ENCODE results near the gene NGB.

DNA sequence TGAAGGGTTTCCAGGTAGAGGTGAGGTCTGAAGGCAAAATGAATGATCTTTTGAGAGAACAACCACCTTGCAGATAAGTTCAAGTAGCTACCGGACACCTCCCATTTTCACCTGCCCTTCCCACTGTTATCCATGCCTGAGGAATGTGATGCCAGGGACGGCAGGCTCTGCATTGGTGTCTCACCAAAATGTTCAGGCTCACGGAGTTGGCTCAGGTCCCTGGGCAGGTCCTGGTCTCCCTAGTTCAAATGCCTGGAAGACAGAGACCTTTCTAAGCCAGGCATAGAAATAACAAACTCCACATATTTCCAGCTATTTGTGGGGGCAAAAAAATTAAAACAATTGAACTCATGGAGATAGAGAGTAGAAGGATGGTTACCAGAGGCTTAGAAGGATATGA is 53.5 kb downstream of the NGB start:
- TF ChIP-seq, protein P1, sequence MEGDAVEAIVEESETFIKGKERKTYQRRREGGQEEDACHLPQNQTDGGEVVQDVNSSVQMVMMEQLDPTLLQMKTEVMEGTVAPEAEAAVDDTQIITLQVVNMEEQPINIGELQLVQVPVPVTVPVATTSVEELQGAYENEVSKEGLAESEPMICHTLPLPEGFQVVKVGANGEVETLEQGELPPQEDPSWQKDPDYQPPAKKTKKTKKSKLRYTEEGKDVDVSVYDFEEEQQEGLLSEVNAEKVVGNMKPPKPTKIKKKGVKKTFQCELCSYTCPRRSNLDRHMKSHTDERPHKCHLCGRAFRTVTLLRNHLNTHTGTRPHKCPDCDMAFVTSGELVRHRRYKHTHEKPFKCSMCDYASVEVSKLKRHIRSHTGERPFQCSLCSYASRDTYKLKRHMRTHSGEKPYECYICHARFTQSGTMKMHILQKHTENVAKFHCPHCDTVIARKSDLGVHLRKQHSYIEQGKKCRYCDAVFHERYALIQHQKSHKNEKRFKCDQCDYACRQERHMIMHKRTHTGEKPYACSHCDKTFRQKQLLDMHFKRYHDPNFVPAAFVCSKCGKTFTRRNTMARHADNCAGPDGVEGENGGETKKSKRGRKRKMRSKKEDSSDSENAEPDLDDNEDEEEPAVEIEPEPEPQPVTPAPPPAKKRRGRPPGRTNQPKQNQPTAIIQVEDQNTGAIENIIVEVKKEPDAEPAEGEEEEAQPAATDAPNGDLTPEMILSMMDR (IDR thresholded peaks at IDR 0.05; ENCODE audit: poor library complexity) = no peak
- TF ChIP-seq EZH2 (IDR thresholded peaks at IDR 0.05; ENCODE audit: borderline replicate concordance) (no peak), EZH2phosphoT487 (IDR thresholded peaks at IDR 0.05; ENCODE audit: low read depth, severe bottlenecking, unreplicated experiment) (no peak)
